GM23338 (cell line): ENCODE measurements around the gene NRBP1. TPM values are rescaled to one million over a fixed set of nuclear protein-coding genes. Genes with fewer than 3 reads are reported as not detected.

Experiments used
- ATAC-seq: fragments of 200-7000 bp; cut with Tn5 transposase; 3 replicates; pipeline ENCODE4 v1.9.1; 2020
- DNase-seq: peaks from one replicate; pipeline ENCODE4 v3.0.0-alpha.2; 2015; ENCODE audit warnings: low spot score
- H2AFZ ChIP-seq: fragments of 200-600 bp; sonication (generic); 2 replicates; pipeline ENCODE4 v1.8.0; 2016; ENCODE audit warnings: antibody characterized with exemption, mild to moderate bottlenecking, moderate library complexity
- H3F3A ChIP-seq: fragments of 200-600 bp; sonication (generic); replicated peaks from 2 replicates; pipeline ENCODE4 v1.8.0; 2017; ENCODE audit warnings: antibody characterized with exemption, mixed run types, low read depth
- H3K27ac ChIP-seq: fragments of 200-600 bp; sonication (generic); 2 replicates; pipeline ENCODE4 v1.6.1; 2016; ENCODE audit warnings: low read depth
- H3K27me3 ChIP-seq: fragments of 200-600 bp; sonication (generic); 2 replicates; pipeline ENCODE4 v1.8.0; 2016; ENCODE audit warnings: mild to moderate bottlenecking, mixed run types, moderate library complexity; ENCODE audit not compliant: insufficient read depth
- H3K36me3 ChIP-seq: fragments of 200-600 bp; sonication (generic); 2 replicates; pipeline ENCODE4 v1.8.0; 2016; ENCODE audit warnings: mild to moderate bottlenecking; ENCODE audit not compliant: insufficient read depth
- H3K4me1 ChIP-seq: fragments of 200-600 bp; sonication (generic); 2 replicates; pipeline ENCODE4 v1.8.0; 2016; ENCODE audit warnings: mild to moderate bottlenecking, moderate library complexity; ENCODE audit not compliant: insufficient read depth
- H3K4me2 ChIP-seq: fragments of 200-600 bp; sonication (generic); 2 replicates; pipeline ENCODE4 v1.7.1; 2017; ENCODE audit warnings: mixed run types
- H3K4me3 ChIP-seq: fragments of 200-600 bp; sonication (generic); 2 replicates; pipeline ENCODE4 v1.6.1; 2016; ENCODE audit warnings: mixed run types
- H3K79me2 ChIP-seq: fragments of 200-600 bp; sonication (generic); replicated peaks from 2 replicates; pipeline ENCODE4 v1.8.0; 2017; ENCODE audit warnings: mild to moderate bottlenecking; ENCODE audit not compliant: insufficient read depth
- H3K9me2 ChIP-seq: fragments of 200-600 bp; sonication (generic); 2 replicates; pipeline ENCODE4 v1.8.0; 2017; ENCODE audit not compliant: insufficient read depth
- H4K20me1 ChIP-seq: fragments of 200-600 bp; sonication (generic); replicated peaks from 2 replicates; pipeline ENCODE4 v1.8.0; 2017; ENCODE audit warnings: mild to moderate bottlenecking; ENCODE audit not compliant: insufficient read depth
- H3K27ac Mint-ChIP-seq: 2 replicates; pipeline ENCODE4 v1.8.0; 2020; ENCODE audit warnings: inconsistent platforms, mild to moderate bottlenecking, moderate library complexity, mixed read lengths
- H3K27me3 Mint-ChIP-seq: 3 replicates; pipeline ENCODE4 v1.8.0; 2022; ENCODE audit warnings: low read depth, mild to moderate bottlenecking, moderate library complexity, mixed read lengths, inconsistent platforms; ENCODE audit not compliant: insufficient read depth, poor library complexity
- H3K36me3 Mint-ChIP-seq: 3 replicates; pipeline ENCODE4 v1.8.0; 2021; ENCODE audit warnings: low read depth, mild to moderate bottlenecking, inconsistent platforms, moderate library complexity, mixed read lengths
- H3K4me1 Mint-ChIP-seq: 3 replicates; pipeline ENCODE4 v1.8.0; 2020; ENCODE audit warnings: mild to moderate bottlenecking, inconsistent platforms, mixed read lengths
- H3K4me3 Mint-ChIP-seq: 3 replicates; pipeline ENCODE4 v1.8.0; 2021; ENCODE audit warnings: moderate library complexity, mild to moderate bottlenecking, inconsistent platforms, mixed read lengths
- H3K9me3 Mint-ChIP-seq: 3 replicates; pipeline ENCODE4 v1.8.0; 2020; ENCODE audit warnings: moderate library complexity, mild to moderate bottlenecking, inconsistent platforms, mixed read lengths
- CREB1 ChIP-seq: fragments of 250-450 bp; sonication (Bioruptor Pico); IDR thresholded peaks from 2 replicates; pipeline ENCODE4 v1.5.0; 2020; ENCODE audit warnings: low read depth, mild to moderate bottlenecking, moderate library complexity
- EZH2 ChIP-seq: fragments of 200-600 bp; sonication (generic); IDR thresholded peaks from one replicate; pipeline ENCODE4 v1.8.0; 2017; ENCODE audit warnings: antibody characterized with exemption, mild to moderate bottlenecking, low read depth; ENCODE audit not compliant: unreplicated experiment
- EZH2phosphoT487 ChIP-seq: fragments of 200-600 bp; sonication (generic); IDR thresholded peaks from one replicate; pipeline ENCODE4 v1.8.1; 2018; ENCODE audit warnings: antibody characterized with exemption; ENCODE audit not compliant: unreplicated experiment
- JUNB ChIP-seq: IDR thresholded peaks from one replicate; pipeline ENCODE4 v1.6.1; 2016; ENCODE audit warnings: antibody characterized with exemption; ENCODE audit not compliant: unreplicated experiment
- NANOG ChIP-seq: IDR thresholded peaks from 2 replicates; pipeline ENCODE4 v1.6.1; 2016; ENCODE audit warnings: antibody characterized with exemption, borderline replicate concordance
- POLR2AphosphoS5 ChIP-seq: IDR thresholded peaks from 2 replicates; pipeline ENCODE4 v1.6.1; 2016; ENCODE audit warnings: antibody characterized with exemption, low read depth
- STAT1 ChIP-seq: IDR thresholded peaks from one replicate; pipeline ENCODE4 v1.6.1; 2016; ENCODE audit warnings: antibody characterized with exemption; ENCODE audit not compliant: unreplicated experiment
- ZNF331 ChIP-seq: fragments of 250-450 bp; sonication (Bioruptor Pico); IDR thresholded peaks from 2 replicates; pipeline ENCODE4 v1.5.0; 2020; ENCODE audit warnings: low read depth, mild to moderate bottlenecking, moderate library complexity
- polyA plus RNA-seq: library from polyadenylated mRNA; unstranded; fragments of >200 nt; fragmentation: Nextera tagmentation; extraction: Ambion mirVana; gene quantifications from 2 replicates; pipeline ENCODE4 v1.2.1, GENCODE V29; 2016
- total RNA-seq: library from RNA; depleted of rRNA; stranded (reverse); fragments of >200 nt; shearing (Covaris generic); gene quantifications from 2 replicates; pipeline ENCODE4 v1.2.3, GENCODE V29; 2014
- TF ChIP-seq, protein P1 (sequence below): IDR thresholded peaks from 2 replicates; pipeline ENCODE4 v1.6.1; 2016; ENCODE audit warnings: antibody characterized with exemption
- TF ChIP-seq, protein P2 (sequence below), 2 experiments: fragments of 200-600 bp in 1 of 2; sonication (generic) in 1 of 2; conservative IDR thresholded peaks; 2 replicates each; pipeline versions ENCODE4 v1.5.1 to v1.6.1; 2016 to 2017; ENCODE audit warnings: antibody characterized with exemption in 2 of 2, low read depth in 2 of 2, mild to moderate bottlenecking in 2 of 2, moderate library complexity in 1 of 2

NRBP1 gene
- total and polyA plus RNA-seq, 2 experiments from 2014 or later: 75.0 to 128 TPM

DNA sequence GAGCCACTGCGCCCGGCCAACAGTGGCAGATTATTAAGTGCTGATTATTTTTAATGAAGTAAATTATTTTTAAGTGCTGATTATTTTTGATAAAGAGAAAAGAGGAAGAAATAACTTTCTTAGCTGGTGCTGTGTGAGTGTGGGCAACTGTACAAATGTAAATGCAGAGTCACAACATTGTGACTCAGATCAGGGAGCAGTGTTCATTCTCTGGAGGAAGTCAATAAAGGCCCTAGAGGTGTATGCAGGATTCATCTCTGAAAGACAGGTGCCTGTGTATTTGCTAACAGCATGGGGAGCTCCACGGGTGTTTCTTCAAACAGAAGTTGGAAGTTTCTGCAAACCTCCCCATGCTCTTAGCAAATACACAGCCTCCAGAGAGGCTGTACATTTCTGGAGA is 19.9 kb downstream of the NRBP1 start:
- Mint-ChIP-seq H3K36me3 (peaks cover 11% of the 10 kb centered on the region), H3K4me3 (no peak overlapping the region), H3K27ac (no peak overlapping the region), H3K4me1 (peaks cover under 1% of the 10 kb centered on the region; the same call in 1 of the 3 replicates), H3K27me3 (no peaks in the 10 kb centered on the region), H3K9me3 (no peaks in the 10 kb centered on the region)
- DNase-seq (no peak), ATAC-seq (no peak)
- no peaks in the 10 kb centered on the region for H4K20me1 ChIP-seq
- H3K27me3 ChIP-seq: no peaks in the 10 kb centered on the region
- no peak overlapping the region for H2AFZ ChIP-seq
- H3K27ac ChIP-seq: no peak overlapping the region
- H3K4me1 ChIP-seq: no peaks in the 10 kb centered on the region
- H3K4me3 ChIP-seq: no peak overlapping the region
- H3K9me2 ChIP-seq: no peaks in the 10 kb centered on the region
- no peaks in the 10 kb centered on the region for H3F3A ChIP-seq
- no peaks in the 10 kb centered on the region; the same call in 1 of the 2 replicates for H3K79me2 ChIP-seq
- TF ChIP-seq, protein P1, sequence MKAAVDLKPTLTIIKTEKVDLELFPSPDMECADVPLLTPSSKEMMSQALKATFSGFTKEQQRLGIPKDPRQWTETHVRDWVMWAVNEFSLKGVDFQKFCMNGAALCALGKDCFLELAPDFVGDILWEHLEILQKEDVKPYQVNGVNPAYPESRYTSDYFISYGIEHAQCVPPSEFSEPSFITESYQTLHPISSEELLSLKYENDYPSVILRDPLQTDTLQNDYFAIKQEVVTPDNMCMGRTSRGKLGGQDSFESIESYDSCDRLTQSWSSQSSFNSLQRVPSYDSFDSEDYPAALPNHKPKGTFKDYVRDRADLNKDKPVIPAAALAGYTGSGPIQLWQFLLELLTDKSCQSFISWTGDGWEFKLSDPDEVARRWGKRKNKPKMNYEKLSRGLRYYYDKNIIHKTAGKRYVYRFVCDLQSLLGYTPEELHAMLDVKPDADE: no peak
- TF ChIP-seq ZNF331 (CRISPR knock-in tag): no peak
- no peak for TF ChIP-seq EZH2phosphoT487
- no peak for TF ChIP-seq JUNB
- TF ChIP-seq, protein P2, sequence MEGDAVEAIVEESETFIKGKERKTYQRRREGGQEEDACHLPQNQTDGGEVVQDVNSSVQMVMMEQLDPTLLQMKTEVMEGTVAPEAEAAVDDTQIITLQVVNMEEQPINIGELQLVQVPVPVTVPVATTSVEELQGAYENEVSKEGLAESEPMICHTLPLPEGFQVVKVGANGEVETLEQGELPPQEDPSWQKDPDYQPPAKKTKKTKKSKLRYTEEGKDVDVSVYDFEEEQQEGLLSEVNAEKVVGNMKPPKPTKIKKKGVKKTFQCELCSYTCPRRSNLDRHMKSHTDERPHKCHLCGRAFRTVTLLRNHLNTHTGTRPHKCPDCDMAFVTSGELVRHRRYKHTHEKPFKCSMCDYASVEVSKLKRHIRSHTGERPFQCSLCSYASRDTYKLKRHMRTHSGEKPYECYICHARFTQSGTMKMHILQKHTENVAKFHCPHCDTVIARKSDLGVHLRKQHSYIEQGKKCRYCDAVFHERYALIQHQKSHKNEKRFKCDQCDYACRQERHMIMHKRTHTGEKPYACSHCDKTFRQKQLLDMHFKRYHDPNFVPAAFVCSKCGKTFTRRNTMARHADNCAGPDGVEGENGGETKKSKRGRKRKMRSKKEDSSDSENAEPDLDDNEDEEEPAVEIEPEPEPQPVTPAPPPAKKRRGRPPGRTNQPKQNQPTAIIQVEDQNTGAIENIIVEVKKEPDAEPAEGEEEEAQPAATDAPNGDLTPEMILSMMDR (conservative IDR thresholded peaks at IDR 0.05; ENCODE audit: low read depth in 2 of 2): no peak
- no peak for TF ChIP-seq POLR2AphosphoS5
- no peak for TF ChIP-seq EZH2
- no peak for TF ChIP-seq STAT1
- no peak for TF ChIP-seq NANOG
- no peaks in the 10 kb centered on the region; the same call in 1 of the 2 replicates for H3K36me3 ChIP-seq
- no peak overlapping the region for H3K4me2 ChIP-seq

DNA sequence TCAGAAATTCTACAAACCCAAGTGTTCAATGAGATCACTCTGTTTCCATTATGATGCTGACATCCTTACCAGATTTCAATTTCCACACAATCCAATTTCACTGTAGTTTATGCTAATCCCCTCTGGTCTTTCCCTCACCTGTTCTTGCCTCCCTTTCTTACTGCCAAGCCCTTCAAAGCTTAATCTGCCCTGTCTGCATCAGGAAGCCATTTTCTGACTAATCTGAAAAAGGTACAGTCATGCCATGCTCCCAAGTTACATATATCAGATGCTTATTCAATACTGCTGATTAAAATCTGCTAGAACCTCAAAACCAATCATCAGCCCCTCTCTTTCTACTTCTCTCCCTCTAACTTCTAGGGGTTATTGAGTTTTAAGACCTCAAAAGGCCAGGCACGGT is 22.7 kb downstream of the NRBP1 start:
- Histone ChIP-seq H3K4me2 (no peak overlapping the region), H3K36me3 (no peaks in the 10 kb centered on the region; the same call in 1 of the 2 replicates), H3K4me3 (no peak overlapping the region), H3K27ac (no peak overlapping the region), H2AFZ (no peak overlapping the region), H3K9me2 (no peaks in the 10 kb centered on the region), H3K4me1 (no peaks in the 10 kb centered on the region), H4K20me1 (no peaks in the 10 kb centered on the region), H3K79me2 (no peaks in the 10 kb centered on the region), H3F3A (no peaks in the 10 kb centered on the region), H3K27me3 (no peaks in the 10 kb centered on the region)
- Mint-ChIP-seq H3K36me3 (peaks cover 3% of the 10 kb centered on the region; the same call in 1 of the 3 replicates), H3K4me1 (no peaks in the 10 kb centered on the region), H3K27ac (no peak overlapping the region), H3K4me3 (no peak overlapping the region), H3K9me3 (no peaks in the 10 kb centered on the region), H3K27me3 (peaks cover 2% of the 10 kb centered on the region)
- TF ChIP-seq ZNF331 (CRISPR knock-in tag) (no peak), CREB1 (no peak)
- ATAC-seq (no peak), DNase-seq (no peak)
